ENCODE data around the gene MORN1.

Gene MORN1

DNA sequence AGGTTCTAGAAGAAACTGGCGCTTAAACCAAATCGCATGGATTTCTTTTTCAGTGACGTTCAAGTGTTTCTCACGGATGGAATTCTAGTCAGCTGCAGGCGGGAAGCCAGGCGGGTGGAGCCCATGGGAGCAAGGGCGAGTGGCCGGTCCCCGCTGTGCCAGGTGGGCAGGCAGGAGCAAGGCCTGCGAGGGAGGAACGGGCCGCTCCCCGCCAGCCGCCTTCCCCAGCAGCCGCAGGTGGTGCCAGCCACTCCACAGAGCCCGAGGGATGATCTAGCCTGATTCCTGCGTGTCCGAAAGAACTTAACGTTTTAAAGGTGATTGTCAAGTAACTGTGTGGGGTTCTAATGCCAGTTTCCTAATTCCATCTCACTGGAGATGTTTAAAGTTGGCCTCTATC is 11.9 kb upstream of the MORN1 start:
- Histone ChIP-seq H3K36me3 (ENCODE audit: insufficient read depth, low read length) (peaks cover 85% of the 10 kb centered on the region), H3K27me3 (ENCODE audit: control insufficient read depth, insufficient read depth, low read length) (no peaks in the 10 kb centered on the region), H3K4me2 (ENCODE audit: low read length) (no peak overlapping the region), H3K9me3 (replicated peaks; ENCODE audit: low read length) (no peaks in the 10 kb centered on the region), H3K4me3 (ENCODE audit: low read length) (no peak overlapping the region), H3K9ac (ENCODE audit: low read depth, low read length) (no peak overlapping the region), H3K4me1 (ENCODE audit: control insufficient read depth, insufficient read depth, low read length) (peaks cover 18% of the 10 kb centered on the region)

DNA sequence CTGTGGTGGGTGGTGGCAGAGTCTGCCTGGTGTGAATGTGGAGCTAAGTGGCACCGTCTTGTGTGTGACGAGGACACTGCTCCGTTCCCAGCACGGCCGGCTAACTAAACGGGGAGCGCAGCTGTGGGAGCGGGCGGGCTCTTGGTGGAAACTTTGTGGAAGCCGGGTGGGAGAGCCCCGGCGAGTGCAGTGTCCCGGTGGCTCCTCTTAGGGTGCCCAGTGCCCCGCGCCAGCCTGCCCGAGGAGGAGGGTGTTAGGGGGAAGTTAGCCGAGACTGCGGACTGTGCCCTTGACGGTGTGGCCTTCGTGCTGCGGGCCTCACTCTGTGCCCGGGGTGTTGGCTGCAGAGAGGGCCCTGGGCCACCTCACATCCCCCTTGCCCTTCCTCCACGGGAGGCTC is 11.1 kb upstream of the MORN1 start:
- Histone ChIP-seq H3K36me3 (ENCODE audit: insufficient read depth, low read length) (peaks cover 89% of the 10 kb centered on the region), H3K9me3 (replicated peaks; ENCODE audit: low read length) (no peaks in the 10 kb centered on the region), H3K27me3 (ENCODE audit: control insufficient read depth, insufficient read depth, low read length) (no peaks in the 10 kb centered on the region), H3K4me2 (ENCODE audit: low read length) (no peak overlapping the region), H3K4me1 (ENCODE audit: control insufficient read depth, insufficient read depth, low read length) (peaks cover 18% of the 10 kb centered on the region), H3K9ac (ENCODE audit: low read depth, low read length) (no peak overlapping the region), H3K4me3 (ENCODE audit: low read length) (no peak overlapping the region)

DNA sequence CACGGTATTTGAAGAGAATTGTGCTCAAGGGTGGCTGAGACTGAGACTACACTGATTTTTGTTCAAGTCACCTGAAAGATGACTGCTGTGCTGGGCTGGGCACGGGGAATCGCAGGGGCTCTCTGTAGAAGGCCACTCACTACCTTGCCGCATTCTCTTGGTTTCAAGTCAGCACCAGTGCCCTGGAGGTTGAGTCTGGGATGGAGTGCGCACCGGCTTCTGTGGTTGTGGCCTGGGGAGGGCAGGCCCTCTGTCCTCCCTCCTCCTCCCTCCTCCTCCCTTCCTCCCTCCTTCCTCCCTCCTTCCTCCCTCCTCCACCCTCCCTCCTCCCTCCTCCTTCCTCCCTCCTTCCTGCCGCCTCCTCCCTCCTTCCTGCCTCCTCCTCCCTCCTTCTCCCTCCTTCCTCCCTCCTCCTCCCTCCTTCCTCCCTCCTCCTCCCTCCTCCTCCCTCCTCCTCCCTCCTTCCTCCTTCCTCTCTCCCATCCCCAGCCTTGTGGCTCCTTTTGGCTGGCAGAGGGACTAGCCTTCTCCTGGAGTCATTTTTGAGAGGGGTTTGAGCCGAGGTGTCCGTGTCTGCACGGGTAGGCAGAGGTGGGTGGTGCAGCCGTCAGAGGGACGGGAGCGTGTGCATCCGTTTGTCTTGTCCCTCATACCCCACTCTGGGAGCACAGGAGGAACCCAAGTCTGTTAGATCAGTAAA is 9.7 kb upstream of the MORN1 start:
- H3K9ac ChIP-seq (ENCODE audit: low read depth, low read length): no peak overlapping the region
- H3K4me1 ChIP-seq (ENCODE audit: control insufficient read depth, insufficient read depth, low read length): peaks cover 14% of the 10 kb centered on the region
- peaks cover 89% of the 10 kb centered on the region for H3K36me3 ChIP-seq (ENCODE audit: insufficient read depth, low read length)
- no peak overlapping the region for H3K4me2 ChIP-seq (ENCODE audit: low read length)
- no peak overlapping the region for H3K4me3 ChIP-seq (ENCODE audit: low read length)
- no peaks in the 10 kb centered on the region for H3K27me3 ChIP-seq (ENCODE audit: control insufficient read depth, insufficient read depth, low read length)
- no peaks in the 10 kb centered on the region for H3K9me3 ChIP-seq (replicated peaks; ENCODE audit: low read length)

DNA sequence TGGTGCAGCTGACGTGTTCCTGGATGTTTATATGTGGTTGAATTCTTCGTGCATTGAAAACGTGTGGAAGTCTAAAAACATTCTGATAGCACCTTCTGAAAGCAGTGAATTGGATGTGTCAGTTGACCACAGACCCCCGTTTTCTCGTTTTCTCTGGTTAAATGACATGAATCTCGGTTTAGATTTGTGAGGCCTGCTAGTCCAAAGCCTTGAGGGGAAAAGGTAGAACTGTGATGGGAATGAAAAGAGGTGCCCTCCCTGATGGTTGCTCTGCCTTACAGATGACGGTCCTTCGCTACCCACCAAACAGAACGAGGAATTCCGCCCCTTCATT is 9.2 kb upstream of the MORN1 start:
- peaks cover 91% of the 10 kb centered on the region for H3K36me3 ChIP-seq (ENCODE audit: insufficient read depth, low read length)
- no peak overlapping the region for H3K9ac ChIP-seq (ENCODE audit: low read depth, low read length)
- H3K9me3 ChIP-seq (replicated peaks; ENCODE audit: low read length): no peaks in the 10 kb centered on the region
- H3K4me1 ChIP-seq (ENCODE audit: control insufficient read depth, insufficient read depth, low read length): peaks cover 9% of the 10 kb centered on the region
- H3K4me2 ChIP-seq (ENCODE audit: low read length): no peak overlapping the region
- H3K4me3 ChIP-seq (ENCODE audit: low read length): no peak overlapping the region
- H3K27me3 ChIP-seq (ENCODE audit: control insufficient read depth, insufficient read depth, low read length): no peaks in the 10 kb centered on the region

DNA sequence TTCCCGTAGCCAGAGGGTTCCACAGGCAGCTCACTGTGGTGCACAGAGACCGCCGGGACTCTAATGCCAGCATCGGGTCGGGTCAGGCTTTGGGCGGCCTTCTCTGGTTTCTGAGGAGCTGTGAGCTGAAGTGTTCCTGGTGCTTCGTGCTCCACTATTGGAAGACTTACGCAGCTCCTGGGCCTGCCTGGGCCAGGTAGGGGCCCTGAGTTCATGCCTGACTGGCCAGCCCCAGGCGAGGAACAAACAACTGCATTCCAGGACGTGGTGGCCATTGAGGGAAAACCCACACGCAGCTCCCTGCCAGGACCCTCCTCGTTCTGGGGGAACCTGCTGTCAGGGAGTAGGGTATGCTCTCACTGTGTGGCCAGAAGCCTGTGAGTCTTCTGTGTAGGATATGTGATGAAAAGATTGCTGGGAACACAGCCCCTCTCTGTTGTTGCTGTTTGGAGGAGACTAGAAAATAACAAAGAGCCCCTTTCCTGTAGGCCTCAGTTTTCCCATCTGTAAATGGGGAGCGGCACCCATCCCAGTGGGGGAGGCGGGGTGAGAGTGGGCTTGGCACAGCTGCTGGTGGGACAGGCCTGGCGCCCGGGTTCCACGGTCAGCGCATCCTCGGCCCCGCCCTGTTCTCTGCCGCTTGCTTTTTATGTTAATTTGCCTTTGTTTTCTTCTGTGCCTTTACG is 8.7 kb upstream of the MORN1 start:
- Histone ChIP-seq H3K27me3 (ENCODE audit: control insufficient read depth, insufficient read depth, low read length) (no peaks in the 10 kb centered on the region), H3K9me3 (replicated peaks; ENCODE audit: low read length) (no peaks in the 10 kb centered on the region), H3K4me3 (ENCODE audit: low read length) (no peak overlapping the region), H3K36me3 (ENCODE audit: insufficient read depth, low read length) (peaks cover 91% of the 10 kb centered on the region), H3K4me2 (ENCODE audit: low read length) (no peak overlapping the region), H3K4me1 (ENCODE audit: control insufficient read depth, insufficient read depth, low read length) (peaks cover 4% of the 10 kb centered on the region), H3K9ac (ENCODE audit: low read depth, low read length) (no peak overlapping the region)

DNA sequence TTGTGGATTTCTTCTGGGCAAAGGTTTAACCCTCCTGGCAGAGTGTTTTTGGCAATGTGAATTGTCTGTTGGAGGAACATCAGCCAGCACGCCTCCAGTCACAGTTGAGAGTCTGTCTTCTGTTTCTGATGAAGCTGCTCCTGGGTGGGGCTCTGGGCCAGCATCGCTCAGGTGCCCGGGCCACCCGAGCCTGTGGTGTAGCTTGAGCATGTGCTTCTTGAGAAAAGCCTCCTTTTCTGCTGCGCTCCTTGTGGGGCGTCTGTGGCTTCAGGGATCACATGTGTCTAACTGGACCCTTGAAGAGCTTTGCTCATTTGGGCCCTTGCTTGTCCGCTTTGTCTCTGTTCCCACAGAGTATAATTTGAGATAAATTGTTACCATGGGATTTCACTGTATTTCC is 7.5 kb upstream of the MORN1 start:
- Histone ChIP-seq H3K36me3 (ENCODE audit: insufficient read depth, low read length) (peaks cover 91% of the 10 kb centered on the region), H3K27me3 (ENCODE audit: control insufficient read depth, insufficient read depth, low read length) (no peaks in the 10 kb centered on the region), H3K9me3 (replicated peaks; ENCODE audit: low read length) (no peaks in the 10 kb centered on the region), H3K4me2 (ENCODE audit: low read length) (no peak overlapping the region), H3K9ac (ENCODE audit: low read depth, low read length) (no peak overlapping the region), H3K4me3 (ENCODE audit: low read length) (no peak overlapping the region), H3K4me1 (ENCODE audit: control insufficient read depth, insufficient read depth, low read length) (peaks cover 11% of the 10 kb centered on the region)

DNA sequence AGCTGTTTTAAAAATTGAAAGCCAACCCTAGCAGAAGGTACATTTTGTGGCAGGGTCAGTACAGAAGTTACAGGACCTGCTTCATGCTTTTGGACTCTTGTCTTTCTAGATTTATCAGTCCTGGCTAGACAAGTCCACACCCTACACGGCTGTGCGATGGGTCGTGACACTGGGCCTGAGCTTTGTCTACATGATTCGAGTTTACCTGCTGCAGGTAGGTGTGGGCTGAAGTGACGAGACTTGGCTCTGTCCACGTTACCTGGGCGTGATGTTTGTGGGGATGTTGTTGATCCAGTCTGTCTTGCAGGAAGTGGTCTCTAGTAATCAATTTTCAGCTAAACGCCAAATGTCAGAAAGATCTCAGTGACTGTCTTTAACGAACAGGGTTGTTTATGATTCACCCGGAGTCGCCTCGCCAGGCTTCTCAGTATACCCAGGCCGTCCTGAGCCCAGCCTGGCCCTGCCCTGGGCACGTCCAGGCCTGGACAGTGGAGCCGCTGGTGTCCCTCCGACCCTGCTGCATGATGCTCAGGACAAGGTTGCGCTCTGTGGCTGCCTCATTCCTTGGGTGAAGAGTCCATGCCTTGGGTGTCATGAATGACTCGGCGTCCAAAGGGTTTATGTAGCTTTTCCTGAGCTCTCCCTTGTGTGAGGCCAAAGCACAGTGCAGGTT is 5.8 kb upstream of the MORN1 start:
- H3K27me3 ChIP-seq (ENCODE audit: control insufficient read depth, insufficient read depth, low read length): no peaks in the 10 kb centered on the region
- H3K36me3 ChIP-seq (ENCODE audit: insufficient read depth, low read length): peaks cover 87% of the 10 kb centered on the region
- H3K4me2 ChIP-seq (ENCODE audit: low read length): no peak overlapping the region
- peaks cover 25% of the 10 kb centered on the region for H3K4me1 ChIP-seq (ENCODE audit: control insufficient read depth, insufficient read depth, low read length)
- no peak overlapping the region for H3K9ac ChIP-seq (ENCODE audit: low read depth, low read length)
- H3K4me3 ChIP-seq (ENCODE audit: low read length): no peak overlapping the region
- no peaks in the 10 kb centered on the region for H3K9me3 ChIP-seq (replicated peaks; ENCODE audit: low read length)

DNA sequence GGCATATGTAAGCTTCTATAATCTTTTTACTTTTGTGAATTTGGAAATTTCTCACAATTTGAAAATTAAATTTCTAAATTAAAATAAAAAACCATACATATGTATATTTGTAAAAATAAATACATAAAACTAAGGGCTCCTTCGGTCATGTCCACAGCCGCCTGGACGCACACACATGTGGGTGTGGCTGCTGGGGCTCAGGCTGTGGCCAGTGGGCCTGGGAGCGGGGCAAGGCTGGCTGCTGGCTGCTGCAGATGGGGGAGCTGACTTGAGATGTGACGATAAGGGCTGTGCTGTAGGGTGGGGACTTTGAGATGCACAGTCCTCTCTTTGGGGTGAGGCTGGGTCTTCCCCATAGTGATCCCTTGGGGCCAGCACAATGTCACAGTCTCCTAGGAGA is 5.1 kb upstream of the MORN1 start:
- Histone ChIP-seq H3K9me3 (replicated peaks; ENCODE audit: low read length) (no peaks in the 10 kb centered on the region), H3K4me1 (ENCODE audit: control insufficient read depth, insufficient read depth, low read length) (peaks cover 25% of the 10 kb centered on the region), H3K4me3 (ENCODE audit: low read length) (no peak overlapping the region), H3K27me3 (ENCODE audit: control insufficient read depth, insufficient read depth, low read length) (no peaks in the 10 kb centered on the region), H3K4me2 (ENCODE audit: low read length) (no peak overlapping the region), H3K9ac (ENCODE audit: low read depth, low read length) (no peak overlapping the region), H3K36me3 (ENCODE audit: insufficient read depth, low read length) (peaks cover 80% of the 10 kb centered on the region)

DNA sequence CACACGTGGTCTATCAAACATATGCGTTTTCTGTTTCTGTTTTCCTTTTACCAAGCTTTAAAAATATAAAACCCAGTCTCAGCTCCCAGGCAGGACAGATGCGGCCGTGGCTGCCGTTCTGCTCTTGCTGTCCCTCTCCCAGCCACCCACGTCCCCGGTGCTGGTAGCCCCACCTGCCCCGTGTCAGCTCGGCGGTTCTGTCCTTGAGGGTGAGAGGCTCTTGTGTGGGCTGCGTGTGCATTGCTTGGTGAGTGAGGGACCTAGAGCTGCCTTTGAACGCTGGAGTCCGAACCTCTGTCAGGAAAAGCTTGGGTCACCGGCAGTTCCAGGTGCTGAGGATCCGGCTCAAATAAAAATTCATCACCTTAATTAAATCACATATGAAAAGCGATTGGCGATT is 4.7 kb upstream of the MORN1 start:
- H3K9me3 ChIP-seq (replicated peaks; ENCODE audit: low read length): no peaks in the 10 kb centered on the region
- no peak overlapping the region for H3K4me3 ChIP-seq (ENCODE audit: low read length)
- H3K4me2 ChIP-seq (ENCODE audit: low read length): no peak overlapping the region
- H3K27me3 ChIP-seq (ENCODE audit: control insufficient read depth, insufficient read depth, low read length): no peaks in the 10 kb centered on the region
- peaks cover 78% of the 10 kb centered on the region for H3K36me3 ChIP-seq (ENCODE audit: insufficient read depth, low read length)
- H3K9ac ChIP-seq (ENCODE audit: low read depth, low read length): no peak overlapping the region
- H3K4me1 ChIP-seq (ENCODE audit: control insufficient read depth, insufficient read depth, low read length): peaks cover 25% of the 10 kb centered on the region

DNA sequence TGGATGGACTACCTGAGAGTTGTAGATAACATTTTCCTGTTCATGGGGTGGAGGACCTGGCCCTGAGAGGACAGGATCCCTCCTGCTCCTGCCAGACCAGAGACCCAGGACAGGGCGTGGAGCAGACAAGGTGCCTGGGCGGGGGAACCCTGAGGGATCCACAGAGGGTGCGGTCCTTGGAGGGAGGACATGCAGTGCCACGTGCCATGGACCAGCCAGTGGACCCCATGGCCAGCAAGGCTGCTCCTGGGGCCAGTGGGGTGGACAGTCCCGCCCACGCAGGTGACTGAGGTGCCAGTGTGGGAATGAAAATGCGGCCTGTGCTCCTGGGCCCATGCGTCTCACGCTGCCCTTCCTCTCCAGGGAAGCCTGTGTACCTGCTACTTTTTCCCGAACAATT is 3.9 kb upstream of the MORN1 start:
- Histone ChIP-seq H3K4me3 (ENCODE audit: low read length) (no peak overlapping the region), H3K4me2 (ENCODE audit: low read length) (no peak overlapping the region), H3K9ac (ENCODE audit: low read depth, low read length) (peak overlapping the region; percentile 16), H3K9me3 (replicated peaks; ENCODE audit: low read length) (no peaks in the 10 kb centered on the region), H3K36me3 (ENCODE audit: insufficient read depth, low read length) (peaks cover 71% of the 10 kb centered on the region), H3K4me1 (ENCODE audit: control insufficient read depth, insufficient read depth, low read length) (peaks cover 29% of the 10 kb centered on the region), H3K27me3 (ENCODE audit: control insufficient read depth, insufficient read depth, low read length) (no peaks in the 10 kb centered on the region)

DNA sequence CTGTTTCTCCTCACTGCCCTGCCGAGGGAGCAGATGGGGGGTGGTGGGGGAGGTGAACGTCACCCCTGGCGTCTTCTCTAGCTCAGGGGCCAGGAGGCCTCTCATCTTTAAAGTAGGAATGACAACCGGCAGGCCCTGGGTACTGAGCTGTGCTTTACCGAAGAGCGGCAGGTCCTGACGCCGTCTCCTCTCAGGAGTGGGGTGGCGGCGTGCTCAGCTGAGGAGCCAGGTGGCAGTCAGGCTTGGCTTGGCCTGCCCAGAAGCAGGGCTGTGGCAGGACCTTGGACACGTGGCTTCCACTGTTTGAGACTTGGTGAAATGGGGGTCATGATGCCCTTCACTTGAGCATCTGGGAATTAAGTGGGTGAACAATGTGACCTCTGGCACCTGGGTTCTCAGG is 3.4 kb upstream of the MORN1 start:
- no peaks in the 10 kb centered on the region for H3K27me3 ChIP-seq (ENCODE audit: control insufficient read depth, insufficient read depth, low read length)
- no peaks in the 10 kb centered on the region for H3K9me3 ChIP-seq (replicated peaks; ENCODE audit: low read length)
- H3K36me3 ChIP-seq (ENCODE audit: insufficient read depth, low read length): peaks cover 66% of the 10 kb centered on the region
- H3K4me1 ChIP-seq (ENCODE audit: control insufficient read depth, insufficient read depth, low read length): peaks cover 30% of the 10 kb centered on the region
- H3K9ac ChIP-seq (ENCODE audit: low read depth, low read length): peak overlapping the region; percentile 16
- H3K4me3 ChIP-seq (ENCODE audit: low read length): no peak overlapping the region
- no peak overlapping the region for H3K4me2 ChIP-seq (ENCODE audit: low read length)

DNA sequence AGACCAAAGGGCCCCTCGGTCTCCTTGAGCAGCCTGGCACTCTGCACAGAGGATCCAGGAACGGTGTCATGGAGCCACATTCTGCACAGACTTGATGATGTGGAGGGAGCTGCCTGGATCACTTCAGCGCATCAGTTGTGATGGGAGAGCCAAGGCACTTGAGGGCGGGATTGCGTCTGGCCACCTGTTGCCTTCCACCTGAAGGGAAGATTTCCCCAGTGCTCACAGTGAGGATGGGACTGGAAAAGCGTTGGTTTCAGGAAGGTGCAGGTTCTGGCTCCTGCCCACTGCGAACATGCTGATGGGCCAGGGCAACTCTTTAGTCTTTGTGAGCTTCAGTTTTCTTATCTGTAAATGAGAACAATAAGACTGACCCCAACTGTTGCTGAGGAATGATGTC is 2.9 kb upstream of the MORN1 start:
- H3K27me3 ChIP-seq (ENCODE audit: control insufficient read depth, insufficient read depth, low read length): no peaks in the 10 kb centered on the region
- peak overlapping the region; percentile 95 for H3K4me2 ChIP-seq (ENCODE audit: low read length)
- H3K4me3 ChIP-seq (ENCODE audit: low read length): no peak overlapping the region
- peaks cover 61% of the 10 kb centered on the region for H3K36me3 ChIP-seq (ENCODE audit: insufficient read depth, low read length)
- H3K9me3 ChIP-seq (replicated peaks; ENCODE audit: low read length): no peaks in the 10 kb centered on the region
- peaks cover 30% of the 10 kb centered on the region for H3K4me1 ChIP-seq (ENCODE audit: control insufficient read depth, insufficient read depth, low read length)
- H3K9ac ChIP-seq (ENCODE audit: low read depth, low read length): peak overlapping the region; percentile 16

All from skeletal muscle satellite cell (primary cell).